ENCODE data around the gene MAGI3.
"Not testable (repeated sequence)": the region's sequence is repeated elsewhere in the genome, so short reads cannot be mapped to it uniquely, and the experiment has no call there.

The MAGI3 gene

GRCh38 chr1:113401067-113401466, 10.8 kb downstream of the MAGI3 start:
- no peak overlapping the region for H3K23ac ChIP-seq (ENCODE audit: low read length)
- no peak overlapping the region for H3K4ac ChIP-seq (ENCODE audit: low read depth, low read length)
- peaks cover 5% of the 10 kb centered on the region for H3K79me1 ChIP-seq (ENCODE audit: low read length)

DNA sequence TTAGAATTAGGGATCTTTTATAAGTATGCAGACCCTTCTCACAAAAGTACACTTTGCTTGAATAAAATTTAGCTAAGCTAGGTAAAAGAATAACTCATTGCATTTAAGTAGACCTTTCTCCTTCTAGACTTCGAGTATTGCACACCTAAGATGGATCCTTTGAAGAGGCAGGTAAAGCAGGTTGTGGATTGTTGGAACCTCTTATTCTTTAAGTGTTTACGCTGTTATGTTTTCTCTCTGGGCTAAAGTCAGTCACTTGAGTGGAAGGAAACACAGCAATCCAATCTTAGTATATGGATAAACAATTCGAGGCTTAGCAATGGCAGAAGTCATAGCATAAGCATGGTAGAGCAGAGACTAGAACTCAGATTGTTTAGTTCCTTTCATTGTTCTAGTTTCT, 11.4 kb downstream of the MAGI3 start:
- H3K4me1 ChIP-seq (ENCODE audit: control insufficient read depth, low read depth, low read length) = no peaks in the 10 kb centered on the region
- H3K56ac ChIP-seq (ENCODE audit: low read length) = no peak overlapping the region
- H3K4ac ChIP-seq (ENCODE audit: low read depth, low read length) = no peak overlapping the region
- H3K27ac ChIP-seq (ENCODE audit: low read depth, low read length) = no peak overlapping the region
- H2BK15ac ChIP-seq (replicated peaks; ENCODE audit: low read depth) = no peak overlapping the region
- no peak overlapping the region for H3K18ac ChIP-seq (ENCODE audit: low read length)
- H3K4me3 ChIP-seq (ENCODE audit: low read length) = no peak overlapping the region
- H3K36me3 ChIP-seq (ENCODE audit: control insufficient read depth, insufficient read depth, low read length) = no peaks in the 10 kb centered on the region
- H4K5ac ChIP-seq (ENCODE audit: low read length) = no peak overlapping the region
- H2BK120ac ChIP-seq (ENCODE audit: low read depth, low read length) = no peak overlapping the region
- H3K79me2 ChIP-seq (ENCODE audit: control insufficient read depth, insufficient read depth, low read length) = peaks cover 4% of the 10 kb centered on the region
- no peaks in the 10 kb centered on the region for H3K27me3 ChIP-seq (ENCODE audit: insufficient read depth, low read length, poor library complexity)
- no peak overlapping the region for H3K4me2 ChIP-seq (ENCODE audit: low read length)
- DNase-seq = no peak
- H2AK5ac ChIP-seq (ENCODE audit: low read length) = no peak overlapping the region
- H3K9ac ChIP-seq (ENCODE audit: low read length) = no peak overlapping the region
- no peak overlapping the region for H3K23ac ChIP-seq (ENCODE audit: low read length)
- H4K8ac ChIP-seq (ENCODE audit: low read depth, low read length) = no peak overlapping the region
- no peak overlapping the region for H2BK5ac ChIP-seq (ENCODE audit: low read length)
- peaks cover 5% of the 10 kb centered on the region for H3K79me1 ChIP-seq (ENCODE audit: low read length)
- WGBS (ENCODE audit: extremely low coverage, insufficient coverage, low lambda C conversion rate) = no CpG with 5 or more reads among the region's 3 CpGs

More at GRCh38 chr1:113401067-113401466, 10.8 kb downstream of the MAGI3 start:
- no peak overlapping the region for H3K4me2 ChIP-seq (ENCODE audit: low read length)
- no peaks in the 10 kb centered on the region for H3K4me1 ChIP-seq (ENCODE audit: control insufficient read depth, low read depth, low read length)
- H3K36me3 ChIP-seq (ENCODE audit: control insufficient read depth, insufficient read depth, low read length) = no peaks in the 10 kb centered on the region
- no peak overlapping the region for H3K4me3 ChIP-seq (ENCODE audit: low read length)
- no CpG with 5 or more reads among the region's 4 CpGs for WGBS (ENCODE audit: extremely low coverage, insufficient coverage, low lambda C conversion rate)
- no peak overlapping the region for H3K9ac ChIP-seq (ENCODE audit: low read length)
- no peak overlapping the region for H4K8ac ChIP-seq (ENCODE audit: low read depth, low read length)
- H2BK5ac ChIP-seq (ENCODE audit: low read length) = no peak overlapping the region
- no peak overlapping the region for H3K18ac ChIP-seq (ENCODE audit: low read length)
- peaks cover 4% of the 10 kb centered on the region for H3K79me2 ChIP-seq (ENCODE audit: control insufficient read depth, insufficient read depth, low read length)
- no peaks in the 10 kb centered on the region for H3K27me3 ChIP-seq (ENCODE audit: insufficient read depth, low read length, poor library complexity)
- no peak overlapping the region for H3K27ac ChIP-seq (ENCODE audit: low read depth, low read length)
- no peak overlapping the region for H3K56ac ChIP-seq (ENCODE audit: low read length)
- H2BK120ac ChIP-seq (ENCODE audit: low read depth, low read length) = no peak overlapping the region
- H2BK15ac ChIP-seq (replicated peaks; ENCODE audit: low read depth) = no peak overlapping the region
- H2AK5ac ChIP-seq (ENCODE audit: low read length) = no peak overlapping the region
- no peak for DNase-seq
- no peak overlapping the region for H4K5ac ChIP-seq (ENCODE audit: low read length)

- WGBS (ENCODE audit: extremely low coverage, insufficient coverage, low lambda C conversion rate) = no CpG with 5 or more reads among the region's 1 CpG
- H3K23ac ChIP-seq (ENCODE audit: low read length) = no peak overlapping the region
- H2BK15ac ChIP-seq (replicated peaks; ENCODE audit: low read depth) = no peak overlapping the region
- H3K4me1 ChIP-seq (ENCODE audit: control insufficient read depth, low read depth, low read length) = no peaks in the 10 kb centered on the region
- no peak overlapping the region for H2BK5ac ChIP-seq (ENCODE audit: low read length)
- H3K18ac ChIP-seq (ENCODE audit: low read length) = no peak overlapping the region
- no peak overlapping the region for H3K4me3 ChIP-seq (ENCODE audit: low read length)
- no peak overlapping the region for H4K5ac ChIP-seq (ENCODE audit: low read length)
- H3K79me1 ChIP-seq (ENCODE audit: low read length) = peaks cover 3% of the 10 kb centered on the region
- H3K79me2 ChIP-seq (ENCODE audit: control insufficient read depth, insufficient read depth, low read length) = peaks cover 2% of the 10 kb centered on the region
- no peak overlapping the region for H3K27ac ChIP-seq (ENCODE audit: low read depth, low read length)
- H2AK5ac ChIP-seq (ENCODE audit: low read length) = no peak overlapping the region
- no peak overlapping the region for H4K8ac ChIP-seq (ENCODE audit: low read depth, low read length)
- no peak overlapping the region for H3K4ac ChIP-seq (ENCODE audit: low read depth, low read length)
- no peak overlapping the region for H3K56ac ChIP-seq (ENCODE audit: low read length)
- no peak overlapping the region for H2BK120ac ChIP-seq (ENCODE audit: low read depth, low read length)
- H3K9ac ChIP-seq (ENCODE audit: low read length) = no peak overlapping the region
- H3K27me3 ChIP-seq (ENCODE audit: insufficient read depth, low read length, poor library complexity) = no peaks in the 10 kb centered on the region
- DNase-seq = peak; percentile 13
- no peaks in the 10 kb centered on the region for H3K36me3 ChIP-seq (ENCODE audit: control insufficient read depth, insufficient read depth, low read length)
- H3K4me2 ChIP-seq (ENCODE audit: low read length) = no peak overlapping the region
Measured at GRCh38 chr1:113403065-113403464, 12.8 kb downstream of the MAGI3 start.

- no peak overlapping the region for H3K4me2 ChIP-seq (ENCODE audit: low read length)
- H3K27ac ChIP-seq (ENCODE audit: low read depth, low read length) = no peak overlapping the region
- H2AK5ac ChIP-seq (ENCODE audit: low read length) = no peak overlapping the region
- H3K27me3 ChIP-seq (ENCODE audit: insufficient read depth, low read length, poor library complexity) = no peaks in the 10 kb centered on the region
- no peaks in the 10 kb centered on the region for H3K36me3 ChIP-seq (ENCODE audit: control insufficient read depth, insufficient read depth, low read length)
- no peaks in the 10 kb centered on the region for H3K79me2 ChIP-seq (ENCODE audit: control insufficient read depth, insufficient read depth, low read length)
- no peak overlapping the region for H3K18ac ChIP-seq (ENCODE audit: low read length)
- H3K4me1 ChIP-seq (ENCODE audit: control insufficient read depth, low read depth, low read length) = no peaks in the 10 kb centered on the region
- H3K56ac ChIP-seq (ENCODE audit: low read length) = no peak overlapping the region
- no peak overlapping the region for H2BK15ac ChIP-seq (replicated peaks; ENCODE audit: low read depth)
- no peak overlapping the region for H2BK5ac ChIP-seq (ENCODE audit: low read length)
- H2BK120ac ChIP-seq (ENCODE audit: low read depth, low read length) = no peak overlapping the region
- no peak overlapping the region for H4K5ac ChIP-seq (ENCODE audit: low read length)
- H3K9ac ChIP-seq (ENCODE audit: low read length) = no peak overlapping the region
- H3K23ac ChIP-seq (ENCODE audit: low read length) = no peak overlapping the region
- H3K4me3 ChIP-seq (ENCODE audit: low read length) = no peak overlapping the region
- no peak overlapping the region for H4K8ac ChIP-seq (ENCODE audit: low read depth, low read length)
- H3K79me1 ChIP-seq (ENCODE audit: low read length) = peaks cover 6% of the 10 kb centered on the region
- no peak for DNase-seq
- H3K4ac ChIP-seq (ENCODE audit: low read depth, low read length) = no peak overlapping the region
- WGBS (ENCODE audit: extremely low coverage, insufficient coverage, low lambda C conversion rate) = no CpG with 5 or more reads among the region's 2 CpGs
Measured at GRCh38 chr1:113405573-113405972, 15.3 kb downstream of the MAGI3 start.

- WGBS (ENCODE audit: extremely low coverage, insufficient coverage, low lambda C conversion rate) = no CpG with 5 or more reads among the region's 4 CpGs
- not testable (repeated sequence) for H4K5ac ChIP-seq (ENCODE audit: low read length); H2BK15ac ChIP-seq (replicated peaks; ENCODE audit: low read depth); H2AK5ac ChIP-seq (ENCODE audit: low read length); H2BK5ac ChIP-seq (ENCODE audit: low read length); H3K27me3 ChIP-seq (ENCODE audit: insufficient read depth, low read length, poor library complexity); H3K23ac ChIP-seq (ENCODE audit: low read length); H3K4me3 ChIP-seq (ENCODE audit: low read length); H3K56ac ChIP-seq (ENCODE audit: low read length); H3K4me1 ChIP-seq (ENCODE audit: control insufficient read depth, low read depth, low read length); H2BK120ac ChIP-seq (ENCODE audit: low read depth, low read length); H3K4ac ChIP-seq (ENCODE audit: low read depth, low read length); H3K79me1 ChIP-seq (ENCODE audit: low read length); H3K79me2 ChIP-seq (ENCODE audit: control insufficient read depth, insufficient read depth, low read length); H3K4me2 ChIP-seq (ENCODE audit: low read length); H3K18ac ChIP-seq (ENCODE audit: low read length); H3K36me3 ChIP-seq (ENCODE audit: control insufficient read depth, insufficient read depth, low read length); DNase-seq; H4K8ac ChIP-seq (ENCODE audit: low read depth, low read length); H3K9ac ChIP-seq (ENCODE audit: low read length); H3K27ac ChIP-seq (ENCODE audit: low read depth, low read length)
Measured at GRCh38 chr1:113406149-113406548, 15.8 kb downstream of the MAGI3 start.

DNA sequence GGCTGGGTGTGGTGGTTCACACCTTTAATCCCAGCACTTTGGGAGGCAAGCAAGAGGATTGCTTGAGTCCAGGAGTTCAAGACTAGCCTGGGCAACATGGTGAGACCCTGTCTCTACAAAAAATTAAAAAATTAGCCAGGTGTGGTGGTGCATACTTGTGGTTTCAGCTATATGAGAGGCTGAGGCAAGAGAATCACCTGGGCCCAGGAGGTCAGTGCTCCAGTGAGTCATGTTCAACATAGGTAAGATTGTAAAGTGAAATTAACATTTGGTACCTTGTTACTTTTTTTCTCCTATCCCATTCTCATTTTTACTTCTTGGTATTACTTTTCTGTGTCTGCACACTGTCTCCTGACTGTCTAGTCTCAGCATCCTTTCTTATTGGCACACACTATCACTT, 19.0 kb downstream of the MAGI3 start:
- H3K27ac ChIP-seq (ENCODE audit: low read depth, low read length) = no peak overlapping the region

More for the DNA sequence above, 19.0 kb downstream of the MAGI3 start:
- H3K9ac ChIP-seq (ENCODE audit: low read length) = no peak overlapping the region
- H3K27me3 ChIP-seq (ENCODE audit: insufficient read depth, low read length, poor library complexity) = no peaks in the 10 kb centered on the region
- no peak overlapping the region for H3K23ac ChIP-seq (ENCODE audit: low read length)
- no peaks in the 10 kb centered on the region for H3K4me1 ChIP-seq (ENCODE audit: control insufficient read depth, low read depth, low read length)
- H3K4me3 ChIP-seq (ENCODE audit: low read length) = no peak overlapping the region
- H3K79me2 ChIP-seq (ENCODE audit: control insufficient read depth, insufficient read depth, low read length) = no peaks in the 10 kb centered on the region
- no peak overlapping the region for H2BK15ac ChIP-seq (replicated peaks; ENCODE audit: low read depth)
- no peak for DNase-seq
- no peaks in the 10 kb centered on the region for H3K36me3 ChIP-seq (ENCODE audit: control insufficient read depth, insufficient read depth, low read length)
- no peak overlapping the region for H3K18ac ChIP-seq (ENCODE audit: low read length)
- H4K8ac ChIP-seq (ENCODE audit: low read depth, low read length) = no peak overlapping the region
- no peak overlapping the region for H4K5ac ChIP-seq (ENCODE audit: low read length)
- H3K56ac ChIP-seq (ENCODE audit: low read length) = no peak overlapping the region
- no peak overlapping the region for H3K4ac ChIP-seq (ENCODE audit: low read depth, low read length)
- H2BK5ac ChIP-seq (ENCODE audit: low read length) = no peak overlapping the region
- H3K79me1 ChIP-seq (ENCODE audit: low read length) = peaks cover 6% of the 10 kb centered on the region
- no peak overlapping the region for H2BK120ac ChIP-seq (ENCODE audit: low read depth, low read length)
- H2AK5ac ChIP-seq (ENCODE audit: low read length) = no peak overlapping the region
- no peak overlapping the region for H3K4me2 ChIP-seq (ENCODE audit: low read length)

Data from mesendoderm (in vitro differentiated cells).